Activated CD4-positive, alpha-beta T cell treated with anti-CD3 and anti-CD28 coated beads for 48 hours (primary cell): ENCODE data around the gene MEGF6.

Experiments used
- DNase-seq: peaks from one replicate; pipeline ENCODE4 v3.0.0-alpha.2; 2020

Gene MEGF6

DNA sequence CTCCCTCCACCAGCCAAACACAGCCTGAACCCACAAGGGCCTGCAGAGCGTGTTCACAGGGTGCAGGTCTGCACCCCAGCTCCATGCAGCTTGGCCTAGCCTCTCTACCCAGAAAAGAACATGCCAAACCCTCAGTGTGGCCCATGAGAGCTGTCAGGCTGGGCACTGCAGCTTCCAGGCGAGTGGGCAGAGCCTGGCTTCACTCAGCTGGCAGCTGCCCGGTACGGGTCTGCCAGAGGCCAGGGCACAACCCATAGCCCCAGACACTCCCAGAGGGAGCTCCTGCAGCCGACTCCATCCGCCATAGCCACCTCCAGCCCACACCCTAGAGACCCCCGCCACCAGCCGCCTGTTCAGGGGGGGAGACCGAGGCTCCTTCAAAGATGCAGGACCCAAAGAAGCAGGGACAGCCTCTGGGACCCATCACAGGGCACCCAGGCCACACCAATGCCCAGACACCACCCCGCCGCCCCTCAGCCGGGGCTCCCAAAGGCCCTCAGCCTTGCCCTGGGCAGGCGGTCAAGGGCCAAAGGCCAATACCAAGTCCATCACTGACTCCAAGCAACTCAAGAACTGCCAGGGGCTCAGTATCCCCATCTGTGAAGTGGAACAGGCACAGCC lies 42.4 kb downstream of the MEGF6 start:
- DNase-seq, result no peak

DNA sequence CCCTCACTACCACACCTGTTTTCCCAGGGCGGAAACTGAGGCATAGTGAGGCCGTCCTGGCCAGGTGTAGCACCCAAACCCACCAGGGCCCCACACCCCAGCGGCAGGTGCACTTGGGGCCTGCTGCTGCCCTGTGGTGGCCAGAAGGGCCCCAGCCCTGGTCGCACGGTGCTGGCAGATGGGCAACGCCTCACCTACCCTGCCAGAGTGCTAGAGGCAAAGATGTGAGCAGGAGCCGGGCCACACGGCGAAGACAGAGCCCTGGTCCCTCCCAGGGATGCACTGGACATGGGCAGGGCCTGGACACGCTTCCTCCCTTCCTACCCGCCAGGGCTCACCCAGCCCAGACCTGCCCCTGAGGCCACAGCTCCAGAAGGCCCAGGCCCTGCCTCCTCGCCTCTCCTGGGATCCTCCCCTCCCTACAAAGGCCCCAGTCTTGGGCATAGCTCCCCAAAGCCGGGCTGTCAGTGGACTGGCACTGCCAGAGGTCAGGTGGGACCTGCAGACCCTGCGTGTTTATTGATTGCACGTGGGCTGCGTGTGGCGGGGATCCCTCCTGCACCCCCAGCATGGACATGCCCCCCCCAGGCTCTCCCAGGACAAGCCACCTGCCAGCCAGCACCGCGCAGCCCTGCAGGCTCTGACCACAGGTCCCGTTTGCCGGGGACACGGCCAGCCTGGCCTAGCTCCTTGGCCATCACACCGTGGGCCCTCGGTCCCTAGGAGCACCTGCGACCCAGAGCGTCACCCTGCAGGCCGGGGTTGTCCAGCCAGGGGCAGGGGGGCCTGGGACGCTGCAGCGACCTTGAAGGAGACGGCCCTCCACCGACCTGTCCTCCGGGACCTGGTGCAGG lies 44.1 kb downstream of the MEGF6 start:
- DNase-seq, result no peak

DNA sequence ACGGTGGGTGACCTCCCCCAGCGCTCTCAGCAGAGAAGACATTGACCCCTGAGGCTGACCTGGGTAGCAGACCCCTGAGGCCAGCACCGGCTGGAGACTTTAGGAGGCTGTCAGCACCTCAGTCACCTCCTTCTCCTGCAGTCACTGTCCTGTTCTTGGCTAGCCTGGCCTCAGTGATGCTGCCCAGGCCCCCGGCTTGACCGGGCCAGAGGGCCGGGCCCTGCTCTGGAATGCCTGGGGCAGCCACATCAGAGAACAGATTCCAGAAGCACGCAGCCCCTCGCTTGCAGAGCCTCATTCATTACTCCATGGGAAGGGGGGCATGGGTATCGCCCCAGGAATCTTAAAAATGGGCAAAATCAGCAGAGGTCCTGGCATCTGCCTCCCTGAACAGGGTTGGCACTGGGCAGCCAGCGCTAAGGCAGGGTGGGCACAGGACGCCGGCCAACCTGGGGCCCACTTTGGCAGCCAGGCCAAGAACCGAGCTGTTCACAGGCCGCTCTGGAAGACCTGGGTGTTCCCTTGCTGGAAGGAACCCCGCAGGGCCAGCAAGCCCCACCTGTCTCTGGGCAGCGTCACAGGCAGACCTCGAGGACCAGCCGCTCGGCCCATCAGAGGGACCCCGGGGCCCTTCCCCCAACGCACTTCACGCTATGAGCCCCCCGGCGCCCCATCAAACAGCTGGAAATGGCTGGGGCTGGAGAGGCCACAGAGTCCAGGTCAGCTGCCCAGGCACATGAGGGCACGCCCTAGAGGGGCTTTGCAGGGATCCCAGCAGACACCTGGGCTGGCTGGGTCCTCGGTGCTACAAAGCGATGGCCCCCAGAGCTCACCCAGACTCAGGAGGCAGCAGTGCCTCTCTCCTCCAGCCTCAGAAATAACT lies 45.1 kb downstream of the MEGF6 start:
- no peak for DNase-seq

DNA sequence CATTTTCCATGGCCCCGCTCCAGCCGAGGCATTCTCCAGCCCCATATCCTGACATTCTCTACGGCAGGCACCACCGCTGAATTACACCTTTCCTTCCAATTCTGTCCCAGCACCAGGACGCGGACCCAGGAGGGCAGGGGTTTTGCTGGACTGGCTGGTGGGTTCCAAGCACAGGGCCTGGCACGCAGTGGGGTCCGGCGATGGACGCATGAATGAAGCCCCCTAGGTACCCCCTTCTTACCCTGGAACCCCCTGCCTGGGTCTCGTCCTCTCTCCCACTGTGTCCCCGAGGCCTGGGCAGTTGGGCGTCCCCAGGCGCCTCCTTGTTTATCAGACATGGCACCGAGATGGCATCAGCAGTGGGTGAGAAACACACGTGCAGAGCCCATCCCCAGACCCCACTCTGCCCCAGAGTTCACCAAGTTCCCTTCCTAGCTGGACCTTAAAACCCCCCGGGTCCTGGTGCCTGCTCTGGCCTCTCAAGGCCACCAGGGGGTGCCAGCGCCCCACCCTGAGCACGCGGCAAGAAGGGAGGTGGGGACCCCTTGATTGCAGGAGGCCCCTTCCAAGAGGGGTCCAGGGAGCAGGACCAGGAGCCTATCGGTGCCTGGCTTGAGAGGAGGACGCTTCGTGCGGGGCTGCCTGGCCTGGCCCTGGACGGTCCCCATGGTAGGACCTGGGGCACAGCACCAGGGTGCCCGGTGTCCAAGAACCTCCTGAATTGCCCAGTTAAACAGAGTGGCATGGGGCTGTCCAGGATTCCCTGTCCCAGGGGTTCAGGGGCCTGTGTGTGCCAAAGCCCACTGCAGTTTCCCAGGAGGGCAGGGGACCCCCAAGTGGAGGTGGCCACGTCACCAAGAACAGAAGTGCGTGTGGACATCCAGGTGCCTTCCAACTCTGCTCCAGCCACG lies 46.1 kb downstream of the MEGF6 start:
- peak; percentile 38 for DNase-seq

DNA sequence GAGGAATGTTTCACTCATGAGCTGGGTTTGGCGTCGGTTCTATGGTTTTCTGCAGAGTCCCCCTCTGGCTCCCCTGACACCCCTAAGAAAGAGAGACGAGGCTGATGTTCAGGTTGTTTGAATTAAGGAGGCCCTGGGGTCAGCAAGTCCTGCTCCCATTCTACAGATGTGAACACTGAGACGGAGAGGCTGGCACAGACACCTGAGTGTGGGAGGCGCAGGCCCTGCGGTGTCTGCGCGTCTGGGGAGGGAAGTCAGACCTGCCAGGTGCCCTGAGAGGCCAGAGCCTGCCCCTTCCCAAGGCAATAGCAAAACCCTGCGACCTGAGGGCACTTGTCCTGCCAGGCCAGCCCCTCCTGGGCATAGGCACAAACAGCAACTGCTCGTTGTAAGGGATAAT lies 47.7 kb downstream of the MEGF6 start:
- no peak for DNase-seq

DNA sequence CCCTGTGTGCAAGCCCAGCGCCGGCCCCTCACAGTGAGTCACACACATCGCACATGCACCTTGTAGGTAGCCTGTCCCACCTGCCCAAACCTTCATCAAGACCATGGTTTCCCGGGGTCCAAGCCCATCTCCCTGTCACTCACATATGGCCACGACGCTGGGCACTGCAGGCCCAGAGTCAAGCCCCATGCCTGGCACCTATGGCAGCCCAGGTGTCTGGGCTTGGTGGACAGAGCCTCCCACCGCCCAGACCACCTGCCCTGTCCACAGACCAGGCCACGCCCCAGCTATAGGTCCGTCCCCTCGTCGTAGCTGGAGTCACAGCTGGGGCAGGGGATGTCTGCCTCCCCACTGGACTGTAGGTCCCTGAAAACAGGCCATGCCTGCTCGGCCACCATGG lies 48.2 kb downstream of the MEGF6 start:
- DNase-seq, result no peak

DNA sequence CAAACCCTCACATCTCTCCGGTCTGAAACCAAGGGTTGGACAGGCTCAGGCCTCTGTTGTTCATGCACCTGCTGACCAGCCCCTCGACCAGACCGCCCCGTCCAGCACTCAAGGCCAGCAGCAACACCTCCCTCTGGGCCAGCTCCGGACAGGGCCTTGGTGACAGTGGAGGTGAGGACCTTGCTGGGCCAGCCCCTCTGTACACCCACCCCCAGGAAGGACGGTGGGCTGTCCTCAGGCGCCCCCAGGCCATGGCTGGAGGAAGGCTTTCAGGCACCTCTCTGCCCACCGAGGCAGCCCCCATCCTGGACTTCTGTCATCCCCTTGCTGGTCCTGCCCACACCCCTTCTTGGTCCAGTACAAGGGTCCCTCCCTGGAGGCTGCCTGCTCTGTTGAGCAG lies 48.6 kb downstream of the MEGF6 start:
- no peak for DNase-seq

DNA sequence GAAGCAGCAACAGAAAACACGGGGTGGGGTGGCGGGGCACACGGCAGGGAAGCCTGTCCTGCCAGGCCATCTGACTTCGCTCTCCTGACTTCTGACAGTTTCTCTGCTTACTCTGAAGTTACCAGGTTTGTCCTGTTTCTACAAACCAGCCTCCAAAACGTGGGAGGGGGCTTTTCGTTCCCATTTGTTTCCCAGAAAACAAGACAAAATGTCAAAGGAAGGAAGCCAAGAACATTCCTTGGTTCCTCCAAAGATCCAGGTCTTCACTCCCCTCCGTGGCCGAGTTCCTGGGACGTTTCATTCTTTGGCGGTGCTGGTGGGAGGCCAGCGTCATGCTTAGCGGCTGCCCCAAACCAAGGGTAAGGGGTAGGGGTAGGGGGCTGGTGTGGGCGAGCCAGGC lies 49.6 kb downstream of the MEGF6 start:
- no peak for DNase-seq

DNA sequence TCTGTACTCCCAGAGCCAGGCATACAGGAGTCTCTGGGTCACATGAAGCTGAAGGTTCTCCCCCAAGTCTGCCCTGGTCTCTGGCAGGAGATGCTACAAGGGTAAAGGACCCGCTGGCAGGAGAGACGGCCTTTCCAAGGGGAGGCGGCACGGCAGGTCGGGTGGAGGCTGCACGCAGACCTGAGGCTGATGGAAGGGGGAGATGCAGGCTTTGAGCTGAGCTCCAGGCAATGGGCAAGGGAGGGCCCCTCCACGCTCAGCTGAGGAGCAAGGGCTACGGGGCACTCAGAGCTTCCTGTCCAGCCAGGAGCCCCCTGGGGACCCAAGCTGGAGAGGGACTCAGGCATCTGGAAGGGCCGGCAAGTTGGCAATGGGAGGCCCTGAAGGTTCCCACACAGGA lies 50.3 kb downstream of the MEGF6 start:
- DNase-seq, result no peak

DNA sequence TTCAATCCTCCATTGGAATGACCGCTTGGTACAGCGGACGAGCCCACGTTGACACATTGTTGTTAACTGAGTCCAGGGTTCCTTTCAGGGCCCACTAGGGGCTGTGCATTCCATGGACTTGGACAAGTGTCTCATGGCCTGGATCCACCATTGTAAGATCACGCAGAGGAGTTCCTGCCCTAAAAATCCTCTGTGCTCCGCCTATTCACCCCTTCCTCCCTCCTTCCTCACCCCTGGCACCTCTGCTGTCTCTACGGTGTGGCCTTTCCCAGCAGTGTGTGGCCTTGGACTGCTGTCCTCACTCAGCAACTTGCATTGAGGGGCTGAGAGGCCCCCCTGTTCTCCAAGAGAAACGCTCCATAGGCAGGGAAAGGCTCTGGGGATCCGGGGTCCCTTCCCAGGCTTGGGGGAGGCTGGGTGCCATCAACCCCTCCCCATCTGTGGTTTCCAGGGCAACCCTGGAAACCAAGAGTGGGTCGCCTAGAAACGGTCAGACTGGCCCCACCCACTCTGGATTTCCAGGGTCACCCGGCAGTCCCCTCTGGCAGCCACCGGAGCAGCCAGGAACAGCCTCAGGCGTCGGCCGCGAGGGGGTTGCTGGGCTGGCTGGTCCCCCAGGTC lies 50.9 kb downstream of the MEGF6 start:
- no peak for DNase-seq

DNA sequence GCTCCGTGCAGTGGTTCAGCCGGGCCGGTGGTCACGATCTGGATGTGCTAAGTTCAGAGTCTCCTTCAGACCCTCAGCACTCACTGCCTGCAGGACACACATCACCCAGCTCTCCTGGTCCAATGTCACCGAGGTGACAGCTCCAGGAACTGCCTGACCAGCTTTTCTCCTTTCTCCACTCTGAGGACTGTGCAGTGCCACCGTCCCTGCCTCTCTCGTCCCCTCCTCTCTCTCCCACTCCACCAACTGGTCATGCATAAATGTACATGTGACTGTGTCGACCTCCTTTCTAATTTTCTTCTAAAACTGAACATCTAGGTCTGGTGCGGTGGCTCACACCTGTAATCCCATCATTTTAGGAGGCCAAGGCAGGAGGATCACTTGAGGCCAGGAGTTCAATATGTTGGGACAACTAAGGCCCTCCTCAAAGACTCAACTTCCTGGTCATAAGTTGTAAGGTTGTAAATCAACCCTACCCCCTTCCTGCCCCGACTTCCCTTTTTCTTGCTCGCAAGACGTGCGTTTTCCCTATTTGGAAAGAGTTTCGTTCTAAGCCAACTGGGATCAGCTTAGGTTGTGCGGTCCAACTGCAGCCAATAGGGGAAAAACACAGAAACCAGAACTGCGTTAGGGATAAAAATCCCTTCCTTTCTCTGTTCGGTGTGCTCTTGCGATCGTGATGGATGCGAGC lies 53.1 kb downstream of the MEGF6 start:
- no peak for DNase-seq

DNA sequence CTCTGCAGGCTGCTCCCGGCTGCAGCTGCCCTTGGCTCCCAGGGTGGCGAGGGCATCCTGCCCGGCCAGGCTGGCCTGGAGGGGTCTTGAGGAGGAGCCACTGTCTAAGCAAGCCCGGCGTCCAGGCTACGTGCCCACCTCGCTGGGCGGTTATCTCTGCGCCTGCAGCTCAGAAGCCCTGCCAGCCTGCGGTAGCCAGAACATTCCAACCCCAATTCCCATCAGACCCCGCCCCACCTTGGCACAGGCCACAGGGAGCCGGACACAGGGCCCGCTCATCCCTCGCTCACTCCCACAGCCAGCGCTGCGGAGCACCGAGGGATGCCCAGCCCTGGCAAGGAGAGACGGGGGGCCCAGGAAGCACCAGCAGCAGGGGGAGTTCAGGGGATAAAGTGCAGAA lies 53.9 kb downstream of the MEGF6 start:
- no peak for DNase-seq

DNA sequence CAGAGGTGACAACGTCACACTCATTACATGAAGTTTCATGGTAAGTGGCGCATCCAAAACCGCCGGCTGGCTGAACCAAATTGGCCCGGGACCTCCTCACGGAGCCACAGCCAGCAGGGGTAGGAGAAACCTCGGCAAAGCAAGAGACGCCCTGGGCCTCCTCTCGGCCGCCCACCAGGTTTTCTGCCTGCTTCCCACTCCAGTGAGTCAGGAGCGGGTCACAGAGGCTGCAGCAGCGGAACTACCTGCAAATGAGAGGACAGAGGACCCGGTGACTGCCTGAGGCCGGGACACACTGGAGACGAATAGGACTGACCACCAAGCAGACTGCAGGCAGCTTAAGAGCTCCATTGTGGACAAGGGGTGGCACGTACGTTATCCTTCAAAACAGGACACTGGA lies 55.0 kb downstream of the MEGF6 start:
- DNase-seq, result no peak

DNA sequence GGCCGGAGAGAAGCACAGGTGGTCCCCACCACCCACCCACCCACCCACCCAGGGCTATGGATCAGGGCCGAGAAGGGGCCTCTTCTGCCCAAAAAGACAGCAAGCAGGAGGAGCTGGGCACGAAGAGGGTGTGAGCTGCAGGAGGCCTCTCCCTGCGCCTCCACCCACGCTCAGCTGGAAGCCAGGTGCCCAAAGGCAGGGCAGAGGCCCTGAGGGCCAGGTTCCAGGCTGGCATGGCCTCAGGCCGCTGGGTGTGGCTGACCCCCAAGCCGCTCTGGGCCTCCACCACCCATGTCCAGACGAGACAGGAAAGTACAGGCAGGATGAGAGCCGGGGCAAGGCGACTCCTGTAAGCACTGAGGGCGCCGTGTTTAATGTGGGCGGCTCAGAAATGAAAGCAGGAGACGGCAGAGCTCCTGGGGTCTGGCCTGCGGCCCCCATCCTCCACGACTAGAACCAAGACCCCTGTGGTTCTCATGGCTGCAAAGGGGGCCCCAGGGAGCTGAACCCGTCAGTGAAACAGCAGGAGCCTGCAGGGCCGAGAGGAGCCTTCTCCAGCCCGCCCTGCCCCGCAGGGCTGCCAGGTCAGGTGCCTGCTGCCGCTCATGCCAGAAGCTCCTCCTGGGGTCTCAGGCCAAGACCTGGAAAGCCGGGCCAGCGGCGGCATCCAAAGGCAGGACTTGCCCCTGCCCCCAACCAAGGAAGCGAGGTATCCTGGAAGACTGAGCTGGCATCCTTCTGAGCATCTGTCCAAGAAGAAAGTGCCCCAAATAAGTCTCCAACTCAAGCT lies 56.0 kb downstream of the MEGF6 start:
- DNase-seq, result no peak

DNA sequence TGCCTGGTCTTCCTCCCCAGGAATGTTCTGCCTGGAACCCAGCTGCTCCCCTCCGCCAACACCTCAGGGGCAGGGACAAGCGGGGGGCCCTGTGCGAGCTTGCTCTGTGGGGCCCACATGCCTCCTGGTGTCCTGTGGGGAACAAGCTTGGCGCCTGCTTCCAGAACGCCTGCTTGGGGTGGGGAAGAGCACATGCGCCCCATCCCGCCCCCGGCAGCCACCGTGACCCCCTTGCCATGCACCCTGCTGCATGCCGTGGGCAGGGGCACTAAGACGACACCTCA lies 57.4 kb downstream of the MEGF6 start:
- no peak for DNase-seq

DNA sequence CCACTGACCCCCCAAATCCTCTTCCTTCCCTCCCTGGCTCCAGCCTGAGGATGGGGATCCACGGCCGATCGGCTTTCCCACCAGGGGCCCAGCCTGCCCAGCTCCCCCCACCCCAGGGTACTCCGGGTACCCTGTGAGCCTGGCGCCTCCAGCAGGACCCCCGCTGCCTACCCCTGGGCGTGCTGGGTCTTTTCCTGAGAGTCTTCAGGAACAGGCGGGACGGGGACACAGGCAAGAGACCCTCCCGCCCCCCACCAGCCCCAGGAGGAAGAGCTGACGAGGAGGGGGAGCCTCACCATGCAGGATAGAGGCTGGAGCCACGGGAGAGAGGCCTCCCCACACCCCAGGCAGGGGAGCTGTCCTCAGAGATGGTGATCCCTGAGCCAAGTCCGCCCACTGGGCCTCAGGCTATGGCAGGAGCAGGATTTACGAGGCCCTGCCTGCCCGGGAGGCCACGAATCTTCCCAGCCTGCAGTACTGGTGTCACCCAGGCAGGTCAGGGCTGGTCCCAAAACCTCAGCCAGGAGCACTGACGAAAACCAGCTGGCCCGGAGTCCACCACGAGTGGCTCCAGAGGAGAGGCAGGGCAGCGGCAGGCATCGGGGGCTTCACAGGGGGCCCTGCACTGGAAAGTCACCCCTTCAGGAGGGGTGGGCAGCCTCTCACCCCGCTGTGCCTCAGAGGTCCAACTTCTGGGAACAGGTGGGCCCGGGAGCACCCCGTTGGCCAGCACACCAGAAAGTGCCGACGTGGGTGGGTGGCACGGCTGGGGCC lies 58.0 kb downstream of the MEGF6 start:
- no peak for DNase-seq

DNA sequence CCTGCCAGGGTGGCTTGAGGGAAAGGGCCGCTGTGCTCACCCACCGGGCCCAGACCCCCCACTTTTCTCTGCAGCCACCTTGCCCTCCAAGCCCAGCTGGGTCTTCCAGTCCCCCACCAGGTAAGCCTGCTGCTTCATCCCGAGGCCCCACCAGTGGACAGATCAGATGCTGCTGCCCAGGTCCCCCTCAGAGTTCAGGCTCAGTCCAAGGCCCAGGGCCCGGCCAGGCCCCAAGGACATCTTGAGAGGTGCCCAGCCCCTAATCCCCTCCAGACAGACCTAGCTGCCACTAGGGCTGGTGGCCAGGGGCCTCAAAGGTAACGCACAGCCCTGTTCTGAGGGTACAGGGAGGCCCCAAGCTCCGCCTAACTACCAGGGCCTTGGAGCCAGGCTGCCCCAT lies 58.6 kb downstream of the MEGF6 start:
- no peak for DNase-seq

DNA sequence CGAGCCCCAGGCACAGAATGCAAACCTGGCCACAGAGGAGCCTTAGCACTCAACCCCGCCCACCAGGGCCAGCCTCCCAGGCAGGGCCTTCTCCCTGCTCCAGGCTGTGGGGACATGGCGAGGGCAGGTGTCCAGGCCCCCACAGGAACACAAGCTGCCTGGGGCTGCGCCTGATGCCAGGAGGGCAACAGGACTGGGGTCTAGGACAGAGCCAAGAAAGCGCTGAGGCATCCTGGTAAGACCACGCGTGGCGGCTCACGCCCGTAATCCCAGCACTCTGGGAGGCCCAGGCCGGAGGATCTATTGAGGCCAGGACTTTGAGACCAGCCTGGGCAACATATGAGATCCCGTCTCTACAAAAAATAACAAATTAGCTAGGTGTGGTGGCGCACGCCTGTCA lies 59.1 kb downstream of the MEGF6 start:
- no peak for DNase-seq

DNA sequence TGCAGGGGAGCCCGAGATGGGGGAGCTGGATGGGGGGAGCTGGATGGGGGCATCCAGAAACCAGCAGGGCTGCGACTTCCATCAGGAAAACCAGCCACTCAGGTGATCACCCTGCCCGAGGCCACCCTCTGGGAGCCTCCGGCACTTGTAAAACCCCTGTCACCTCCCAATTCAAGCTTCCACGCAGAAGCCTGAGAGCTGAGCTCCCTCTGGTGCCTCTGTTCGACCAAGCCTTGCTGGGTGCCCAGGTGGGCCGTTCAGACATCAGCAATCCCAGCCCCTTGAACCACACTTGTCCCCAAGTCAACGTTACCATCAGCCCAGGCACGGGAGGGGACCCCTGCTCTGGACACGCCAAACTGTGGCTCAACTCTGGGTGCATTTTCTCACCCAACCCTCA lies 59.6 kb downstream of the MEGF6 start:
- no peak for DNase-seq

DNA sequence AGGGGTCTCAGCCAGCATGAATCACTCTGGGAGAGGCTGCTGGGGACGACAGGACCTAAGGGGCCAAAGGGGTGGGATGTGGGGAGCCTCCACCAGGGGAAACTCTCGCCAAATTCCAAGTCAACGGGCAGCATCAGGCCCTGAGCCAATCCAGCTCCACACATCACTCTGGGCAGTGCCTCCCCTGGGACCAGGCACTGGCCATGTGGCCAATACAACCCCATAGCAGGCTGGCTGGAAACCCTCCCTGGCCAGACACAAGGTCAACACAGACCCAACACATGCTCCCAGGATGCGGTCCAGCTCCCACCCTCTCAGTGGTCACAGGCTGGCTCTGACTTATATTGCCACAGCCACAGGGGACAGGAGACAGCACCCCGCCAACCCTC lies 60.0 kb downstream of the MEGF6 start:
- no peak for DNase-seq
